K562 (cell line): ENCODE results near the gene C3orf70. TPM values are rescaled to one million over a fixed set of nuclear protein-coding genes. Genes with fewer than 3 reads are reported as not detected.
A peak's percentile ranks its signal among the peaks of the same experiment; 100 is the strongest.

Experiments used
- ATAC-seq: fragments of 200-7000 bp; cut with Tn5 transposase; 3 replicates; pipeline ENCODE4 v1.9.1; 2020; ENCODE audit warnings: moderate library complexity
- BruUV-seq: library from RNA; stranded (reverse); fragments of 400-500 nt; replicated peaks from 2 replicates; lab custom pipeline; 2021; lab: Mats Ljungman, UMichigan
- CTCF ChIA-PET: fragments of 300-600 bp; formaldehyde crosslinking; extraction: SDS; loops from one replicate; lab custom pipeline; 2021; ENCODE audit warnings: low intra/inter-chr PET ratio; lab: Yijun Ruan, JAX
- POLR2A ChIA-PET: fragments of 300-600, 350-650 bp; sonication (Branson Sonifier 250); formaldehyde crosslinking; extraction: SDS; loops from one replicate; lab custom pipeline; 2021; ENCODE audit warnings: antibody characterized with exemption, inconsistent platforms; lab: Yijun Ruan, JAX
- DNase-seq, 4 experiments: peaks; one replicate each; pipeline versions ENCODE4 v3.0.0 to v3.0.0-alpha.2; 2011 to 2018; ENCODE audit warnings: low spot score in 3 of 4, mixed read lengths in 3 of 4; ENCODE audit errors: extremely low read depth in 1 of 4
- FAIRE-seq: peaks from 2 replicates; lab custom pipeline; 2011; peaks lifted over from hg19 to GRCh38; lab: Jason Lieb, UNC
- H2AFZ ChIP-seq: 2 replicates; pipeline ENCODE4 v1.6.0; 2011; ENCODE audit warnings: low read depth, low read length, control low read depth, inconsistent platforms
- H3K27ac ChIP-seq: fragments of 200-600 bp; 3 replicates; pipeline ENCODE4 v1.8.0; 2011; ENCODE audit warnings: low read depth, mild to moderate bottlenecking, control low read depth, inconsistent platforms, low read length, moderate library complexity, mixed read lengths; ENCODE audit errors: extremely low read depth
- H3K27me3 ChIP-seq, 2 experiments: fragments of 300-600 bp in 1 of 2; 2 replicates in 1 of 2; 3 replicates in 1 of 2; pipeline versions ENCODE4 v1.6.0 to v1.8.0; 2011; ENCODE audit warnings: inconsistent platforms in 2 of 2, low read length in 2 of 2, mild to moderate bottlenecking in 1 of 2, mixed read lengths in 1 of 2, moderate library complexity in 1 of 2; ENCODE audit not compliant: control insufficient read depth in 2 of 2, insufficient read depth in 2 of 2
- H3K36me3 ChIP-seq: fragments of 300-600 bp; 3 replicates; pipeline ENCODE4 v1.8.0; 2011; ENCODE audit warnings: mild to moderate bottlenecking, low read length, inconsistent platforms; ENCODE audit not compliant: control insufficient read depth, insufficient read depth
- H3K4me1 ChIP-seq, 2 experiments: fragments of 200-600 bp in 1 of 2; replicated peaks in 1 of 2; 2 replicates in 1 of 2; 3 replicates in 1 of 2; pipeline versions ENCODE4 v1.5.1 to v1.8.0; 2011; ENCODE audit warnings: inconsistent platforms in 2 of 2, low read length in 2 of 2, mild to moderate bottlenecking in 1 of 2, mixed read lengths in 1 of 2, moderate library complexity in 1 of 2; ENCODE audit not compliant: control insufficient read depth in 2 of 2, insufficient read depth in 2 of 2
- H3K4me2 ChIP-seq: 2 replicates; pipeline ENCODE4 v1.6.1; 2011; ENCODE audit warnings: low read length, control low read depth, inconsistent platforms, mixed read lengths; ENCODE audit not compliant: insufficient read depth
- H3K4me3 ChIP-seq: fragments of 200-600 bp; sonication (generic), shearing (Covaris generic); 2 replicates; pipeline ENCODE4 v1.5.1; 2016; ENCODE audit warnings: control low read depth, inconsistent platforms
- H3K79me2 ChIP-seq: fragments of 200-600 bp; 3 replicates; pipeline ENCODE4 v1.8.0; 2011; ENCODE audit warnings: low read length, inconsistent platforms; ENCODE audit not compliant: control insufficient read depth, insufficient read depth
- H3K9ac ChIP-seq, 2 experiments: 2 replicates each; pipeline versions ENCODE4 v1.6.0 to v1.6.1; 2011; ENCODE audit warnings: low read depth in 2 of 2, low read length in 2 of 2, control low read depth in 1 of 2, inconsistent platforms in 1 of 2, mild to moderate bottlenecking in 1 of 2, mixed read lengths in 1 of 2; ENCODE audit not compliant: insufficient read depth in 1 of 2
- H3K9me1 ChIP-seq: one replicate; pipeline ENCODE4 v1.6.0; 2011; ENCODE audit warnings: inconsistent platforms, mild to moderate bottlenecking, low read length, moderate library complexity; ENCODE audit not compliant: control insufficient read depth, insufficient read depth
- H3K9me3 ChIP-seq: replicated peaks from 2 replicates; pipeline ENCODE4 v1.5.1; 2011; ENCODE audit warnings: low read depth, low read length, inconsistent platforms; ENCODE audit not compliant: control insufficient read depth, insufficient read depth
- H4K20me1 ChIP-seq: replicated peaks from 2 replicates; pipeline ENCODE4 v1.6.1; 2011; ENCODE audit warnings: low read length, inconsistent platforms, mixed read lengths; ENCODE audit not compliant: control insufficient read depth, insufficient read depth
- C11orf30 ChIP-seq: fragments of 450-650 bp; IDR thresholded peaks from 2 replicates; pipeline ENCODE4 v1.6.1; 2016; ENCODE audit warnings: low read depth, mild to moderate bottlenecking
- CCNT2 ChIP-seq: IDR thresholded peaks from 2 replicates; pipeline ENCODE4 v1.6.1; 2011; ENCODE audit warnings: borderline replicate concordance, low read depth, mild to moderate bottlenecking, moderate library complexity, mixed read lengths, low read length; ENCODE audit not compliant: insufficient read length; ENCODE audit errors: extremely low read depth
- EZH2 ChIP-seq: IDR thresholded peaks from 2 replicates; pipeline ENCODE4 v1.6.1; 2012; ENCODE audit warnings: low read depth, mild to moderate bottlenecking, inconsistent platforms, low read length, borderline replicate concordance
- FOXA3 ChIP-seq, 2 experiments: fragments of 450-650 bp in 1 of 2; sonication (generic) in 1 of 2; formaldehyde crosslinking; IDR thresholded peaks in 1 of 2; conservative IDR thresholded peaks in 1 of 2; 2 replicates each; pipeline versions ENCODE4 v1.4.0 to v1.8.0; 2020 to 2022; ENCODE audit warnings: mild to moderate bottlenecking in 2 of 2, missing genetic modification reagents in 1 of 2
- GATAD2A ChIP-seq: fragments of 450-650 bp; IDR thresholded peaks from 2 replicates; pipeline ENCODE4 v1.6.1; 2017
- MAFF ChIP-seq: IDR thresholded peaks from 2 replicates; pipeline ENCODE4 v1.6.1; 2012; ENCODE audit warnings: low read length, improper control_type of control experiment
- MAFG ChIP-seq: fragments of 450-650 bp; conservative IDR thresholded peaks from 2 replicates; pipeline ENCODE4 v1.6.1; 2016; ENCODE audit warnings: missing genetic modification characterization, missing compliant biosample characterization
- ZFX ChIP-seq: sonication (generic); formaldehyde crosslinking; IDR thresholded peaks from 2 replicates; pipeline ENCODE4 v1.8.0; 2022; ENCODE audit warnings: mild to moderate bottlenecking, missing genetic modification reagents, moderate library complexity
- ZNF316 ChIP-seq: fragments of 450-650 bp; IDR thresholded peaks from 2 replicates; pipeline ENCODE4 v1.6.1; 2016
- WGBS: fragments of 100-300 bp; shearing (Covaris generic); methylation state at CpG from one replicate; pipeline ENCODE4 v1.1.6; 2016; ENCODE audit warnings: low coverage, mixed read lengths; ENCODE audit not compliant: insufficient coverage; ENCODE audit errors: missing lambda C conversion rate; 5-methylcytosine and 5-hydroxymethylcytosine counted together
- in situ Hi-C: fragments of 300-500 bp; cut with MboI; formaldehyde crosslinking; loops from 4 replicates; pipeline ENCODE4 v1.15.0; 2018; ENCODE audit warnings: inconsistent platforms, mixed read lengths
- intact Hi-C: fragments of 100-400 bp; cut with micrococcal nuclease; formaldehyde crosslinking; loops from 2 replicates; pipeline ENCODE4 v1.14.2; 2022
- polyA plus RNA-seq, 8 experiments: library from polyadenylated mRNA; depleted of rRNA in 4 of 8; stranded (reverse) in 5 of 8; unstranded in 3 of 8; fragments of >200 nt; fragmentation: Nextera tagmentation in 2 of 8; fragmentation: Illumina TruSeq in 1 of 8; extraction: Ambion mirVana in 2 of 8; extraction: Trizol in 1 of 8; gene quantifications; 2 replicates each; pipeline versions ENCODE4 v1.2.1 to v1.2.3, GENCODE V29; 2011 to 2014; ENCODE audit warnings: inconsistent platforms in 1 of 8, missing spikeins in 1 of 8
- total RNA-seq, 7 experiments: library from RNA; depleted of rRNA in 6 of 7; stranded (reverse); fragments of >200 nt in 6 of 7; fragmentation: Illumina TruSeq in 2 of 7; extraction: Trizol in 2 of 7; gene quantifications; 2 replicates each; pipeline versions ENCODE4 v1.2.1 to v1.2.3, GENCODE V29; 2011 to 2021; ENCODE audit warnings: low replicate concordance in 1 of 7

Gene C3orf70
- total and polyA plus RNA-seq, 9 of the 15 experiments (the other 6 are each of a cell fraction or from before 2014, with no cell fraction given), result 0.01 to 0.04 (median 0.03) TPM; not detected in 6

GRCh38 chr3:185042312-185043050 lies 110.4 kb downstream of the C3orf70 start:
- 47% methylated on average over 7 of the region's 7 CpGs for WGBS
- no peaks in the 10 kb centered on the region for H3K9me1 ChIP-seq
- H3K4me1 ChIP-seq, result no peaks in the 10 kb centered on the region
- no peaks in the 10 kb centered on the region for H3K79me2 ChIP-seq
- TF ChIP-seq ZNF316, result peak; percentile 59
- no peak for TF ChIP-seq CCNT2
- no peak for TF ChIP-seq GATAD2A
- no peak for TF ChIP-seq FOXA3 (CRISPR knock-in tag; conservative IDR thresholded peaks at IDR 0.05 in 1 of 2, IDR thresholded peaks at IDR 0.05 in 1 of 2)
- TF ChIP-seq EZH2, result no peak
- no peak for TF ChIP-seq ZFX (CRISPR knock-in tag)
- TF ChIP-seq MAFG (tag), result peak; percentile 39
- TF ChIP-seq MAFF, result peak; percentile 59
- peak; percentile 38; the same call in 1 of the 2 replicates for TF ChIP-seq C11orf30
- in situ Hi-C loops, result no loop called here
- H3K36me3 ChIP-seq, result no peaks in the 10 kb centered on the region
- ChIA-PET POLR2A (interaction anchor here (0.7 to 2.1 kb wide), 3 partner anchors 10 to 11 kb away, joined by 3 to 6 read pairs (median 3); no protein-coding TSS in a partner anchor), CTCF (no interaction called here)
- intact Hi-C loops, result no loop called here
- H3K4me3 ChIP-seq, result no peak overlapping the region
- no peak overlapping the region for H3K9ac ChIP-seq
- H3K9me3 ChIP-seq, result no peaks in the 10 kb centered on the region
- ATAC-seq (no peak), DNase-seq (no peak), FAIRE-seq (no peak)
- no peak overlapping the region for H3K4me2 ChIP-seq
- no peaks in the 10 kb centered on the region for H4K20me1 ChIP-seq
- BruUV-seq, result no TSS peak
- no peak overlapping the region for H2AFZ ChIP-seq
- no peak overlapping the region for H3K27ac ChIP-seq
- no peaks in the 10 kb centered on the region for H3K27me3 ChIP-seq
